Naive thymus-derived CD8-positive, alpha-beta T cell (primary cell): ENCODE data around the gene OPCML. TPM values are rescaled to one million over a fixed set of nuclear protein-coding genes. Genes with fewer than 3 reads are reported as not detected.

Experiments used
- ATAC-seq, 2 donors: fragments of 150-1000 bp; cut with Tn5 transposase in 1 of 2; sonication (Bioruptor Pico), chemical (Tn5 transposase) in 1 of 2; 1 replicate in 1 of 2; 2 replicates in 1 of 2; pipeline ENCODE4 v1.10.0; 2021; ENCODE audit warnings: mild to moderate bottlenecking in 2 of 2, moderate library complexity in 2 of 2
- POLR2A ChIA-PET: fragments of 350-600 bp; sonication (Branson Sonifier 250); formaldehyde crosslinking; loops from one replicate; lab custom pipeline; 2021; ENCODE audit warnings: antibody characterized with exemption; lab: Charles Lee
- DNase-seq, 10 donors: peaks; one replicate each; pipeline versions ENCODE4 v3.0.0 to v3.0.0-alpha.2; 2020 to 2022
- H3K27ac Mint-ChIP-seq, 10 donors: one replicate each; pipeline ENCODE4 v1.8.0; 2020 to 2022; ENCODE audit warnings: mild to moderate bottlenecking in 10 of 10, mixed read lengths in 10 of 10, moderate library complexity in 4 of 10, inconsistent platforms in 1 of 10
- H3K27me3 Mint-ChIP-seq, 5 donors: one replicate each; pipeline ENCODE4 v1.8.0; 2021 to 2022; ENCODE audit warnings: mixed read lengths in 5 of 5
- H3K36me3 Mint-ChIP-seq, 3 donors: one replicate each; pipeline ENCODE4 v1.8.0; 2020 to 2022; ENCODE audit warnings: mixed read lengths in 3 of 3, mild to moderate bottlenecking in 2 of 3, inconsistent platforms in 1 of 3
- H3K4me1 Mint-ChIP-seq, 4 donors: one replicate each; pipeline ENCODE4 v1.8.0; 2021 to 2022; ENCODE audit warnings: mixed read lengths in 4 of 4
- H3K4me3 Mint-ChIP-seq, 10 donors: one replicate each; pipeline ENCODE4 v1.8.0; 2020 to 2022; ENCODE audit warnings: mild to moderate bottlenecking in 10 of 10, mixed read lengths in 10 of 10, moderate library complexity in 6 of 10, inconsistent platforms in 1 of 10
- H3K9me3 Mint-ChIP-seq, 9 donors: one replicate each; pipeline ENCODE4 v1.8.0; 2020 to 2022; ENCODE audit warnings: mixed read lengths in 9 of 9, mild to moderate bottlenecking in 3 of 9, inconsistent platforms in 1 of 9, moderate library complexity in 1 of 9
- polyA plus RNA-seq, 3 donors: library from polyadenylated mRNA; unstranded; fragments of 300-500 nt; fragmentation: Illumina TruSeq; gene quantifications; one replicate each; pipeline ENCODE4 v1.2.3, GENCODE V29; 2021
- total RNA-seq, 8 experiments: library from RNA in 2 of 8; stranded (reverse) in 2 of 8; gene quantifications; one replicate each; pipeline ENCODE4 v1.2.3 and lab custom pipeline; 2021 to 2026

Gene OPCML
- total and polyA plus RNA-seq, 5 experiments from 2014 or later, result not detected

DNA sequence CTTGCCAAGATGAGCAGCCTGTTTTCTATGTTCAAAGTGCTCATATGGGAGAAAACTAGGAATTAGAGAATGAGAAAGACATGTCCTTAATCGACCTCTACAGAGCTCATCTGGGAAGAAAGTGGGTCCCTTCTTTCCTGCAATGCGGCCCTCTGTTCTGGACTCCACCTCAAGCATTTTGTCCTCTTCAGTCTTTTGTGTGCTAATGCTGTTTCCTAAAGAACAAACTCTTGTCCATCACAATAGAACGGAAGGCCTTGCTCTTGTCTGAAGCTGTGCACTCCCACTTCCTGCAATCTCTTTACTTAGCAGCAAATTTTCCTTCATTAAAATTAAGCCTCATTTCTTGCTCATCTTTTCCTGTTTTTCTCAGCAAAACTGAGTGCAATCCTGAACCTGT lies 206.6 kb downstream of the OPCML start:
- DNase-seq (no peak), ATAC-seq (no peak)
- Mint-ChIP-seq H3K4me1 (no peaks in the 10 kb centered on the region), H3K27ac (no peak overlapping the region), H3K27me3 (peaks cover 0 to 20% (median 4%) of the 10 kb centered on the region in 5 donors), H3K9me3 (peaks cover 0 to 8% (median 0%) of the 10 kb centered on the region in 9 donors), H3K4me3 (no peak overlapping the region), H3K36me3 (no peaks in the 10 kb centered on the region)
- POLR2A ChIA-PET, result no interaction called here

DNA sequence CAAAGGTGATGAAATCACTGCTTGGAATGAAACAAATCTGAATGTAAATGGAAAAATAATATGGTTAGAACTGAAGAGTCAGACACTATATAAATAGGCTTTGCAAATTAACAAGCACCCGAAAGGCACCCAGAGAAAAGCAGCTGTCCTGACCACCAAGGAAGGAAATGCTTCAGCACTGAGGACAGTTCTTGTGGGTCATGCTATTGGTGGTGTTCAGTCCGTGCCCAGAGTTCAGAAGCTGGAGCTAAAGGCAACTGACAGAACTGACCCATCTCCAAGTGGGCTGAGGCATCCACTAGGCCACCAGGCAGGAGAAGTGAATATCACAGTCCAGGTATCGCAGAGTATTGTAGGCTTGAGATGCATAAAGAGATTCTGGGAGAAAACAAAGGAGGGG lies 208.9 kb downstream of the OPCML start:
- Mint-ChIP-seq H3K27ac (no peak overlapping the region), H3K36me3 (no peaks in the 10 kb centered on the region), H3K27me3 (peaks cover 0 to 20% (median 4%) of the 10 kb centered on the region in 5 donors), H3K4me1 (no peaks in the 10 kb centered on the region), H3K9me3 (peaks cover 0 to 8% (median 0%) of the 10 kb centered on the region in 9 donors), H3K4me3 (no peak overlapping the region)
- no peak for ATAC-seq
- no peak for DNase-seq
- POLR2A ChIA-PET, result no interaction called here

DNA sequence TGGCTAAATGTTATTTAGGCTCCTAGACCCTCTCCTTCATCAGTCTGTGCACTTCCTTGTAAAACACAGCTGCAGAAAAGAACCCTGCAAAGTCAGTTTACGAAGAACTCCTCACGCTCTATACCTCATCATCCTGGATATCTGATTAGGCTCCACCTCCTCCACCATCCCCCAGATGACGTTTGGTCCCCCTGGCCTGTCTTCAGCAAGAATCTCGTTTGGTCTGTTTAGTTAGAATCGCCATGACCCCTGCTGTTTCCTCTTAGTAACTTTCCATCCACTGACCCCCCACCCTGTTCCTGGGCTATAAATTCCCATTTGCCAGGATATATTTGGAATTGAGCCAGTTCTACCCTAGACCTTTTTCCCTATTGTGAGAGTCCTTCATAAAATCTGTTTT lies 214.1 kb downstream of the OPCML start:
- peaks cover 0 to 10% (median 6%) of the 10 kb centered on the region in 5 donors for H3K27me3 Mint-ChIP-seq
- no peak for DNase-seq
- ATAC-seq, result no peak
- H3K4me3 Mint-ChIP-seq, result no peak overlapping the region
- no peaks in the 10 kb centered on the region for H3K4me1 Mint-ChIP-seq
- H3K36me3 Mint-ChIP-seq, result no peaks in the 10 kb centered on the region
- H3K9me3 Mint-ChIP-seq, result peaks cover 0 to 8% (median 2%) of the 10 kb centered on the region in 9 donors
- H3K27ac Mint-ChIP-seq, result no peak overlapping the region
- POLR2A ChIA-PET, result no interaction called here

DNA sequence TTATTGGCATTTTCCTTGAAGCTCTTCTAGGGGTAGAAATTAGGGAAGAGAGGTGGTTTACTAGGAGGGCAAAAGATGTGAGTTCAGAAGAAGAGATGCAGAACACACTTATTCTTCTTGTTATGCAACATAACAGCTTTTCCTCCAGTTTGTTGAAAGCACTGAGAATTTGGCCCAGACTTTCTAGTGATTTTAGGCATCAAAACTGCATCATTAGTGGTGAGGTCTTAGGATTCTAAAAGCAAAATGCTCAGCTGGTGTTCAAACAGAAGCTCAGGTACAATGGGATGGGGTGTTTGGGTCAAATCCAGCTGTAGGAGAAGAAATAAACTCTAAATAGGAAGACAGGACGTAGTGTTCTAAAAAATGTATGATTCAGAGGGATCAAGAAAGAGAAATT lies 221.1 kb downstream of the OPCML start:
- ATAC-seq, result no peak
- no peak for DNase-seq
- POLR2A ChIA-PET, result no interaction called here

DNA sequence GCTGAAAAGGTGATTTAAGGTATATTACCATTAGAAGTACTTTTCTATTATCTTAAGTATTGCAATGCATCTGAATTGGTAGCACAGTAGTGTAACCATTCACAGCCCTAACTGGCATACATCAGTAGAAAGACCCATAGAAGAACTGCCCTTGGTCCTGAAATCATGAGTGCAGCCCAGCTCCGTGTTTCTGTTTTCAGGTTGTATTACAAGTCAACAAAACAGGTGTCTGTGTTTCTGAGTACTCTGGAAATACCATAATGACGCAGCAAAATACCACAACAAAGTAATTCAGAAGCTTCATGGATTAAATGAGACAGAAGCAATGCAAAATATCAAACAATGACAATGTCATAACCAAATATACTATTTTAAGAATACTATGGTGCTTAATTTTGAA lies 226.3 kb downstream of the OPCML start:
- Mint-ChIP-seq H3K36me3 (no peaks in the 10 kb centered on the region), H3K4me1 (peaks cover 0 to 2% (median 0%) of the 10 kb centered on the region in 4 donors), H3K27me3 (peaks cover 0 to 22% (median 2%) of the 10 kb centered on the region in 5 donors), H3K4me3 (no peak overlapping the region), H3K9me3 (peaks cover 0 to 20% (median 2%) of the 10 kb centered on the region in 9 donors), H3K27ac (no peak overlapping the region)
- ATAC-seq (no peak), DNase-seq (no peak)
- POLR2A ChIA-PET, result no interaction called here

More for the DNA sequence above, 221.1 kb downstream of the OPCML start:
- Mint-ChIP-seq H3K4me1 (peaks cover 0 to 2% (median 0%) of the 10 kb centered on the region in 4 donors), H3K4me3 (no peak overlapping the region), H3K36me3 (no peaks in the 10 kb centered on the region), H3K27ac (no peak overlapping the region), H3K9me3 (peaks cover 0 to 9% (median 3%) of the 10 kb centered on the region in 9 donors), H3K27me3 (peaks cover 0 to 6% (median 0%) of the 10 kb centered on the region in 5 donors)

DNA sequence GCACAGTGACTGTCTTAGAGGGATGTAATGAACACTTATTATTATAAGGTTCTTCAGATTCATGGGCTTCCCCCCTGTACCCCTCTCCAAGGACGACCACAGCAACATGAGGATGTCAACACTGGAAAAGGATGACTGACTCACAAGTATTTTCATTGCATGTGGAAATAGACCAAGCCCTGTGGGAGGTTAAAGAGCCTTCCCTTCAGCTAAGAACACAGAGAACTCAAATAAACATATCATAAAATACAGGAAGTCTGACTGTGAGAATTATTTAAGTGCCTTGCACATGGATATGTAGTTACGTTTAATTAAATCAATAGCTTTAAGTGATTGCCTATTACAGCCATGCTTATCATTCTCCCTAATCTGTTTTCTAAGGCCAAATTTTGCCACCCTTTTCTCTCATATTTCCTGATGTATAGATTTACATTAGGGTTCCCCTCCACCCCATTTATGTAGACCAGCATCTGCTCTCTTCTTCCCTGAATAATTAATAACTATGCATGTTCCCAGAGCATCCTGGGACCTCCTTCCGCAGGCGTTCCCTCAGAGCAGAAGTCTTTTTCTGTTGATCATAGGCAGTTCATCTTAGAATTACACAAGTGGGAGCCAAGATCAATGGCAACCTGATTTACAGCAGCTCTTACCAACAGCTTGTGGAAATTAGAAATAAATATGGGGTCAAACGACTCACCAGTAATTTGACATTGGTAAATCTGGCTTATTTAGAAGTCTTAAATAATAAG lies 226.9 kb downstream of the OPCML start:
- DNase-seq, result no peak
- H3K27ac Mint-ChIP-seq, result no peak overlapping the region
- no peak overlapping the region for H3K4me3 Mint-ChIP-seq
- H3K27me3 Mint-ChIP-seq, result peaks cover 0 to 22% (median 2%) of the 10 kb centered on the region in 5 donors
- no peak for ATAC-seq
- H3K4me1 Mint-ChIP-seq, result peaks cover 0 to 2% (median 0%) of the 10 kb centered on the region in 4 donors
- peaks cover 0 to 20% (median 2%) of the 10 kb centered on the region in 9 donors for H3K9me3 Mint-ChIP-seq
- no peaks in the 10 kb centered on the region for H3K36me3 Mint-ChIP-seq
- POLR2A ChIA-PET, result no interaction called here

DNA sequence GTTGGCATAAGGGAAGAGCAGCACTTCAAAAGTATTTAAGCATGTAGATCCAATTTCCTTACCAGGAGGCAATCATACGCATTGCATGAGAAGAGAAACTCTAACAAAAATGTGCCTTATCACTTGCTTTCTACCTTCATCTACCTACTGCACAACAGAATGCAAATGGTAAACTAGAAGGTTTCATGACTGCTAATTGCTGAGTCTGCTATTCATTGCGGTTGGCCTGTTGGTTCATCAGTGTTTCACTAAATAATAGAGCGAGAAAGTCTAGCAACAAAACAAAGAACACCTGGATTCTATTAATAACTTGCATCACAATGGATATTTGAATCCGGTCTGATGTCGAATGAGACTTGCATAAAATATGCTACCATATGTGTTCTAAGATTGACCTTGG lies 229.0 kb downstream of the OPCML start:
- Mint-ChIP-seq H3K4me1 (peaks cover 0 to 2% (median 0%) of the 10 kb centered on the region in 4 donors), H3K9me3 (peaks cover 0 to 20% (median 3%) of the 10 kb centered on the region in 9 donors), H3K27me3 (peaks cover 0 to 22% (median 2%) of the 10 kb centered on the region in 5 donors), H3K36me3 (no peaks in the 10 kb centered on the region), H3K4me3 (no peak overlapping the region), H3K27ac (no peak overlapping the region)
- DNase-seq (no peak), ATAC-seq (no peak)
- POLR2A ChIA-PET, result no interaction called here

DNA sequence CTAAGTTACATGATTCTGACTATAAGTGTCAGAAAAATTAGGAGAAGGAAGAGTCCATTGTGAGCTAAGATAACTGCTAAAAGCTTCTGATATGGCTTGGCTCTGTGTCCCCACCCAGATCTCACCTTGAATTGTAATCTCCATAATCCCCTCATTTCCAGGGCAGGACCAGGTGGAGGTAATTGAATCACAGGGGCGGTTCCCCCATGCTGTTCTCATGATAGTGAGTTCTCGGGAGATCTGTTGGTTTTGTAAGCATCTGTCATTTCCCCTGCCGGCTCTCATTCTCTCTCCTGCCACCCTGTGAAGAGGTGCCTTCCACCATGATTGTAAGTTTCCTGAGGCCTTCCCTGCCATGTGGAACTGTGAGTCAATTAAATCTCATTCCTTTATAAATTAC lies 230.2 kb downstream of the OPCML start:
- no peak for ATAC-seq
- peaks cover 0 to 2% (median 0%) of the 10 kb centered on the region in 4 donors for H3K4me1 Mint-ChIP-seq
- POLR2A ChIA-PET, result no interaction called here
- peaks cover 0 to 18% (median 5%) of the 10 kb centered on the region in 9 donors for H3K9me3 Mint-ChIP-seq
- peaks cover 0 to 22% (median 2%) of the 10 kb centered on the region in 5 donors for H3K27me3 Mint-ChIP-seq
- H3K4me3 Mint-ChIP-seq, result no peak overlapping the region
- H3K27ac Mint-ChIP-seq, result no peak overlapping the region
- H3K36me3 Mint-ChIP-seq, result no peaks in the 10 kb centered on the region
- no peak for DNase-seq

DNA sequence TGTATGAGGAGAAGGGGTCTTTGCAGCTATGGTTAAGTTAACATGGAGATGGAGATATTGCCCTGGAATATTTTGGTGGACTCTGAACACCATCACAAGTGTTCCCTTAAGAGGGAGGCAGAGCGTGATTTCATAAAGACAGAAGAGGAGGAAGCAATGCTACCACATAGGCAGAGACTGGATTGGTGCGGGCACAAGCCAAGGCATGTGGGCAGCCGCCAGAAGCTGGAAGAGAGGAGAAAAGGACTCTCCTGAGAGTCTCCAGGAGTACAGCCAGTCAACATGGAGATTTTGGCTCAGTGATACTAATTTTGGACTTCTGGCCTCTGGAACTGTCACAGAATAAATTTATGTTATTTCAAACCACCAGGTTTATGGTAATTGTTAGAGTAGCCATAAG lies 231.6 kb downstream of the OPCML start:
- DNase-seq (no peak), ATAC-seq (no peak)
- Mint-ChIP-seq H3K4me1 (no peaks in the 10 kb centered on the region), H3K4me3 (no peak overlapping the region), H3K27me3 (peaks cover 0 to 22% (median 2%) of the 10 kb centered on the region in 5 donors), H3K27ac (no peak overlapping the region), H3K36me3 (no peaks in the 10 kb centered on the region), H3K9me3 (peaks cover 0 to 16% (median 3%) of the 10 kb centered on the region in 9 donors)
- POLR2A ChIA-PET, result no interaction called here

DNA sequence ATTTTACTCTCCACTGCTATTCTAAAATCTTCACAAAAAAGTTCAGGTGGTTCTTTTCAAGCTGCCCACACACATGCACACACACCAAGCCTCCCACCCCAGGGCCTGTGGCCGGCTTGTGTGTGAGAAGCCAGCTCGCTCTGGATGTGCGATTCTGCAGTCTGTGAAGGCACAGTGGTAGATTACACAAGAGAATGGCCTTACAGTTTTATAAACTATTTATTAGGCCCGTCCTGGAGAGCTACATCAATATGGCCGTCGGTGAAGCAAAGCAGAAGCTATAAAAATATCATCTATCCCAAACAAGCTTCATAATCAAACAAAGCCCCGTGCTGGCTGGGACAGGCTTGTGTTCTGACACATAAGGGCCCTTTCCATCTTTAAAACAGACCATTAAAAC lies 240.5 kb downstream of the OPCML start:
- Mint-ChIP-seq H3K4me1 (no peaks in the 10 kb centered on the region), H3K27me3 (peaks cover 0 to 7% (median 0%) of the 10 kb centered on the region in 5 donors), H3K27ac (no peak overlapping the region), H3K36me3 (no peaks in the 10 kb centered on the region), H3K9me3 (peaks cover 0 to 7% (median 0%) of the 10 kb centered on the region in 9 donors), H3K4me3 (no peak overlapping the region)
- DNase-seq (no peak), ATAC-seq (no peak)
- POLR2A ChIA-PET, result no interaction called here

DNA sequence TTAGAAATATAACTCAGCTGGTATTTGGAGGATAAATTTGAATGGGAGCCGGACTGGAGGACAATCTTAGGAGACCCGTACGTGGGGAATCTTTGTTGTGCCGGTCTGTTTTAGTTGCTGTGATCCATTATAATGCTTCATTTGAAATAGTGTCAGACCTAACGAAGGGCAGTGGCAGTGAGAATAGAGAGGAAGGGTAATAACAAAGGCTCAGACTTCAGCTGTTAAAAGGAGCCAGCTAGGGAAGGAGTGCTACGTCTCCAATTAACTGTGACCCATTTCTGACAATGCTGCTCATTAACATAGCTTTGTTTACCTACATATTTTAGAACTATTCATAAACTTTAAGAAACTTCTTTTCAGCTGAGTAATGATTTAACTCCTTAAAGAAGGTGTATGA lies 246.9 kb downstream of the OPCML start:
- ATAC-seq (no peak), DNase-seq (no peak)
- POLR2A ChIA-PET, result no interaction called here
- no peaks in the 10 kb centered on the region for H3K4me1 Mint-ChIP-seq
- no peak overlapping the region for H3K4me3 Mint-ChIP-seq
- H3K27me3 Mint-ChIP-seq, result peaks cover 0 to 10% (median 2%) of the 10 kb centered on the region in 5 donors
- peaks cover 0 to 7% (median 2%) of the 10 kb centered on the region in 9 donors for H3K9me3 Mint-ChIP-seq
- H3K36me3 Mint-ChIP-seq, result no peaks in the 10 kb centered on the region
- no peak overlapping the region for H3K27ac Mint-ChIP-seq

DNA sequence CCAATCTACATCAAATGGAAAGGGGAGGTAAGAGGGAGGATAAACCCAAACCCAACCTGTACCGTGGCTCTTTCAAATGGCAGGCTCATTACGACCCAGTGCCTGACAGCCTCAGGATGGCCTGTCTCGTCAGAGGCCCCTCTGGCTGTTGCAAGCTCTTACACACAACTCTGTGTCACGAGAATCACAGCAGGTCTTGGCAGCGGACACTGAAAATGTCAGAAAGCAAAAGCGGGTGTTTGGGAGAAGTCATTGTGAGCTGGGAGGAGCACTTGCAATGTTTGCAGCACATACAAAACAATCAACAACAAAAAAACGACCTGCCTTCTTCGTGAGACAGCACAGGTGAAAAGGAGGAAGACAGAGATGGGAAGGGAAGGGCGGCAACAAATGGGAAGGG lies 248.1 kb downstream of the OPCML start:
- DNase-seq (no peak), ATAC-seq (no peak)
- Mint-ChIP-seq H3K27me3 (peaks cover 0 to 13% (median 3%) of the 10 kb centered on the region in 5 donors), H3K9me3 (peaks cover 0 to 7% (median 2%) of the 10 kb centered on the region in 9 donors), H3K4me1 (no peaks in the 10 kb centered on the region), H3K4me3 (peak overlapping the region in 1 of 10 donors; percentile 46), H3K36me3 (no peaks in the 10 kb centered on the region), H3K27ac (no peak overlapping the region)
- POLR2A ChIA-PET, result no interaction called here

DNA sequence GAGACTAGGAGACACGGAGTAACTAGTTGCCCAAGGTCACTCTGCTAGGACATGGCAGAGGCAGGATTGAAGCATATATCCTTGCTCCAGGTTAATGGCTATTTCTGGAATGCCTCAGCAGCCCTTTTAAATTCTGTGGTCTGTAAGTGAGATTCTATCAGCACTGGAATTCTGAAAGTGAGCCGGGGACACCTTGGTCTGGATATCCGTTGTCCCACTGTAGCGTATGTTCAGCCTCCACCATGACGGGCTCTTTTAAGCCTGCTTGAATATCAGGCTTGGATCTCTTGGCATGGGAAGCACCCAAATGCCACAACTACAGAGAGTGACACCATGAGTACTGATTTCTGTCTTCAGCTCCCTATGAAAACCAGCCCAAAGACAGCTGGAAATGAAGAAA lies 254.4 kb downstream of the OPCML start:
- no peaks in the 10 kb centered on the region for H3K4me1 Mint-ChIP-seq
- no peaks in the 10 kb centered on the region for H3K36me3 Mint-ChIP-seq
- ATAC-seq, result no peak
- POLR2A ChIA-PET, result no interaction called here
- H3K4me3 Mint-ChIP-seq, result no peak overlapping the region
- H3K27ac Mint-ChIP-seq, result no peak overlapping the region
- DNase-seq, result no peak
- peaks cover 0 to 11% (median 2%) of the 10 kb centered on the region in 5 donors for H3K27me3 Mint-ChIP-seq
- H3K9me3 Mint-ChIP-seq, result peaks cover 0 to 4% (median 0%) of the 10 kb centered on the region in 9 donors
